SHP77 (cell line): ENCODE results near the gene KCNH6.
A peak's percentile ranks its signal among the peaks of the same experiment; 100 is the strongest.

Experiments
- DNase-seq, 2 experiments: peaks; one replicate each; lab custom pipeline; 2025; lab: John Stamatoyannopoulos, UW

KCNH6 gene

DNA sequence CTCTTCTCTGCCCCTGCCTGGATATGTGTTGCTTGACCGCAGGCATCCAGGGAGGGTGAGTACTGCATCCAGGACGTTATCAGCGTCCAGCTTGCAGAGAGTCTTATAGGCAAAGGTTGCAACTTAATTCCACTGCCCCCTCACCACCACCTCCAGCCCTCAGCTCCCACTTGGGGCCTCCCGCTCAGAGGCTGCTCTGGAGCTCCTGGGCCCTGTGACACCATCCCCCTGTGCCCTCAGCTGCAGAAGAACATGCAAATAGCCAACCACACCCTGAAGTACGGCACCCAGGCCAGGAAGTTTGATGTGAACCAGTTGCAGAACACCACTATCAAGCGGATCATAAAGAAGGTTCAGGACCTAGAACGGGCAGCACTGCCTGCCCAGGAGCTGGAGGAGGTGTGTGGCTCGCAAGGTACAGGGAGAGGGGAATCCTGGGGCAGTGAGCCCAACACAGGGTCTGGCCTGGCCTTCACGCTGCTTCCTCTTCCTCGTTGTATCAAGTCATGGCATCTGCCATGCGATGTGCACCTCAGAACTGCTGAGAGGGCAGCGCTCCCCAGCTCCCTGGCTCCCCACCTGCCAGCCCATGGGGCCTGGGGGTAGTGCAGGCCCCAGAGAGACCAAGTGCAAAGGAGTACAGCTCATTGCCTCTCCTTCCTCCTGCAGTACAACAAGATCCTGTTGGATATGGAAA, 36.7 kb upstream of the KCNH6 start:
- DNase-seq: no peak

- DNase-seq: no peak
Observed at GRCh38 chr17:63487014-63487339, 36.2 kb upstream of the KCNH6 start.

DNA sequence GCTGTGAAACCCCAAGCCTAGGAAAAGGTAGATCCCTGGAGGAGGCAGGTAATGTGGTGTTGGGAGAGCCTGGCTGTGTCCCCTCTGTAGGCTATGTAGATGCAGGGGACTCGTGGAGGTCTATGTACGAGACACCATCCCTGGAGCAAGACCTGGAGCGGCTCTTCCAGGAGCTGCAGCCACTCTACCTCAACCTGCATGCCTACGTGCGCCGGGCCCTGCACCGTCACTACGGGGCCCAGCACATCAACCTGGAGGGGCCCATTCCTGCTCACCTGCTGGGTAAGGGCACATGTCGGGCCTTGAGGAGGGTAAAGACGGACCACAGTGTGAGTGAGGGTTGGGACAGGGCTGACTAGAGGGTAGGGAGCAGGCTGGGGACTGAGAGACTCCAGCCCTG, 34.3 kb upstream of the KCNH6 start:
- no peak for DNase-seq

DNA sequence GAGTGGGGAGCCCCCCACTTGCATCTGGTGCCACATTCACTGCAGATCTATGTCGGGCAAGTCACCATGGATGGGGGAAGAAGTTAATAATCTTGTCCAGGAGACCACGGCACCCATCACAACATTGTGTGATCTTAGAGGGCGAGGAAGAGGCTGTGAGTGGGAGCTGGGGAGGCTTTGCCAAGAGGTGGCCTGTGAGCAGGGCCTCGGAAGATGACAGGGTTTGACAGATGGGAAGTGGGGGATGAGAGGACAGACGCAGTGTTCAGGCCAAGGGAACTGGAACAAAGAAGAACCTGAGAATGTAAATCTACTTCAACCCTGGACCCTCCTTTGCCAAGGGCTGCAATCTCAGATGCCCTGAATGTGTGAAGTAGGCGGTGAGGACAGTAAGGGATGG, 33.9 kb upstream of the KCNH6 start:
- no peak for DNase-seq

DNA sequence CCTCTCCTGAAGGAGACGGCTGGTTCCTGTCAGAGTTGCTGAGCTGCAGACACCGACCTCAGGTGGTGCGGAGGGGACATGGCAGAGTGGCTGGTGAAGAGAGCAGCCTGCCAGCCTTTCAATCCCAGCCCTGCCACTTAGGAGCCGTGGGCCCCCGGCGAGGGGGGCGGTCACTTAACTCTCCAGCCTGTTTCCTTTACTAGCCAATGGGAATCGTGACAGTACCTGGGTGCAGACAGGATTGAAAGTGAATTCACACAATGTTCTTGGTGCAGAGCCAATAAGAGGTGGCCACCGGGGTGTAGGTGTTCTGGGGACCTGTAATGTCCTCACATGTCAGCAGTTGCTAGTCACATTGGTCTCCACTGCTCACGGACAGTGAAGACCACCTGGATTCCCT, 32.8 kb upstream of the KCNH6 start:
- DNase-seq: peak in 1 of 2 experiments; percentile 44

DNA sequence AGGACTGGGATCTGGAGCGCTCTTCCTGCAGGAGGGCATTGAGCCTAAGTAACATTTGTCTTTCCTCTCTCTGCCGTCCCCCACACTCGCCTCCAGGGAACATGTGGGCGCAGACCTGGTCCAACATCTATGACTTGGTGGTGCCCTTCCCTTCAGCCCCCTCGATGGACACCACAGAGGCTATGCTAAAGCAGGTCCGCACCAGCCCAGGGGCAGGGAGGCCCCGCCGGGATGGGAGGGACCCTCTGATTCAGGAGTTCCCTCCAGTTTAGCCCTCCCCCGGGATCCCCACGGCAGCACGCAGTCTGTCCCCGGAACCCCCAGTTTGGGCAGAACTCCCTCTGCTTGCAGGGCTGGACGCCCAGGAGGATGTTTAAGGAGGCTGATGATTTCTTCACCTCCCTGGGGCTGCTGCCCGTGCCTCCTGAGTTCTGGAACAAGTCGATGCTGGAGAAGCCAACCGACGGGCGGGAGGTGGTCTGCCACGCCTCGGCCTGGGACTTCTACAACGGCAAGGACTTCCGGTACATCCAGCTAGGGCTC, 32.2 kb upstream of the KCNH6 start:
- DNase-seq: no peak

DNA sequence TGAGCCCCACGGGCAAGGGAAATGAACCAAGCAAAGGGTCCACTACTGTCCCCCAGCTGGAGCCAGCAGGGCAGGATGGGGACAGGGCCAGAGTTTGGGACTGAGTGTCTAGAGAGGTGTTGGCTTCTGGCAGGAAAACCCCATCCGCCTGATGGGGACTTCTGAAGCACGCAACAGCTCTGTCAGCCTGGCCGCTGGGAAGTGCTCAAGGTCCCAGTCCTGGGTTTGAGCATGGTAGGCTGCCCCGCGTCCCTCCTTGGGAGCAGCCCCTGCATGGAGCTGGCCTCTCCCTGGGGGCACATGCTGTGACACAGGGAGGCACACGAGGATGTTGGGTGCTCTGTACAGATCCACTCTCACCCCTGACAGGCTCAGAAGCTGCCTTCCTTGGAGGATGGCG, 31.7 kb upstream of the KCNH6 start:
- DNase-seq: no peak

- no peak for DNase-seq
Observed at GRCh38 chr17:63491977-63492618, 31.1 kb upstream of the KCNH6 start.

GRCh38 chr17:63492940-63493339, 30.2 kb upstream of the KCNH6 start:
- DNase-seq: no peak

DNA sequence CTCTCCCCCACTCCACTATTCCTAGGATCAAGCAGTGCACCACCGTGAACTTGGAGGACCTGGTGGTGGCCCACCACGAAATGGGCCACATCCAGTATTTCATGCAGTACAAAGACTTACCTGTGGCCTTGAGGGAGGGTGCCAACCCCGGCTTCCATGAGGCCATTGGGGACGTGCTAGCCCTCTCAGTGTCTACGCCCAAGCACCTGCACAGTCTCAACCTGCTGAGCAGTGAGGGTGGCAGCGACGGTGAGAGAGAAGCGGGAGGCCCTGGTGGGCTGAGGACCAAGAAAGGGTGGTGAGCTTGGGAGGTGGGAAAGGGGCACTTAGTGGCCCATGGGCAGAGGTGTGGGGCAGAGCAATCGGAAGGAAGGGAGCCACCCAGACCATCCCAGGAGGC, 29.7 kb upstream of the KCNH6 start:
- no peak for DNase-seq

GRCh38 chr17:63494300-63494928, 28.7 kb upstream of the KCNH6 start:
- no peak for DNase-seq

- DNase-seq: no peak
Observed at GRCh38 chr17:63495491-63495890, 27.7 kb upstream of the KCNH6 start.

DNA sequence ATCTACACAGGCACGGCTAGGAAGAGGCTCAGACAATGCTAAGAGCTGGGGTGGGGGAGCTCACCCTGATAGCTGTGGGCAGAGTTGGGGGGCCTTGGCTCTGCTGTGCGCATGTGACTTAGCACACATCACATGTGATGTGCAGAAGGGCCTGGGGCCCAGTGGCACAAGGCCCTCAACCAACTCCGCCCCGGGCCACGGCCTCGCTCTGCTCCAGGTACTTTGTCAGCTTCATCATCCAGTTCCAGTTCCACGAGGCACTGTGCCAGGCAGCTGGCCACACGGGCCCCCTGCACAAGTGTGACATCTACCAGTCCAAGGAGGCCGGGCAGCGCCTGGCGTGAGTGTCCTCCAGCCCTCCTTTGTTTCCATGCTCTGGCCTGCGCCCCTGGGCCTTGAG, 27.0 kb upstream of the KCNH6 start:
- no peak for DNase-seq

GRCh38 chr17:63496663-63497400, 26.3 kb upstream of the KCNH6 start:
- DNase-seq: no peak

DNA sequence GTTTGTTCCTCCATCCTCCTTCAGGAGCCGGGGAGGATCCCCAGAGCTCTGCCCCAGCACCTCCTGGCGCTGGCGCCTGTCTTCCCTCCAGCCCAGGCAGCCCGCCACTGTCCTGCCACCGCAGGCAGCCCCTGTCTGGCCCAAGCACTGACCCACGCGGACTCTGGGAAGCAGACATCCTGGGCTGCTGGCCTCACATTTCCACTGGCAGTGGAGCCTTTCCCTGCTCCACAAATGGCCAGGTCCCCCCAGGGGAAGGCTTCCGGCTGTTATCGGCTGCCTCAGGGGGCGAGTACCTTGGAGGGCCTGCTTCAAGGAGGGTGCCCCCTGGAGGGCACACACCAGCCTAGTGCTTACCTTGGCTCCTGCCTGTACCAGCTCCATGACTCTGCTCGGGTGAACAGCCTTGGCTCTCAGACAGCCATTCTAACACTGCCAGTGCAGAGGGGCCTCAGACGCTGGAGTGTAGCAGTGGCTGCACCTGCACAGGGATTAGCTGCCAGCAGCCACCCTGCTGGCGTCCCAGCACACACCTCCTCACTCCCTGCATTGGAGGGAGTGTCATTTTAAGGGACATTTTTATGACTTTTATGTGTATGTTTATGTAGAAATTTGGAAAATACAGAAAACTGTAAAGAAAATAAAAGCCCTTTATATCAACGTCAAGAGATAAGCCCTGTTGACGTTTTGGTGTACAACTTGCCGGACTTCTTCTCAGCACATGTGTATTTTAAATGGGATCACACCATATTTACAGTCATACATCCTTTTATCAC, 25.3 kb upstream of the KCNH6 start:
- peak; percentile 68 to 78 for DNase-seq

DNA sequence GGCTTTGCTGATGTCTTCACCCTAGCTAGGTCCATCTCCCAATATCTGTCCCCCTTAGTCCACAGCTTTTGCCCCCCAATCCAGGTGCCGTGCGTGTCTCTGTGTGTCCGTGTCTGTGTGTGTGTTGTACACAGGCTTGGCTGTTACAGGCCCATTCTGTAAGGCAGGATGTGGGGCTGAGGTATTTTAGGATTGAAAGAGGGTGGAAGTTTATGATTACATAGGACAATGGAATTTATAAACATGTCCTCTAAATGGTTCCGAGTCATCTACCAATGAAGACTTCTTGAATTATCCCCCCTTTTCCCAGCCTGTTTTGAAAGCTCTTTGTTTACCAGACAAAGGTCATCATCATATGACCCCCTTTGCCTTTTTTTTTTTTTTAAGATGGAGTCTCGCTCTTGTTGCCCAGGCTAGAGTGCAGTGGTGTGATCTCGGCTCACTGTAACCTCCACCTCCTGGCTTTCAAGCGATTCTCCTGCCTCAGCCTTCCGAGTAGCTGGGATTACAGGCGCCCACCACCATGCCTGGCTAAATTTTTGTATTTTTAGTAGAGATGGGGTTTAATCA, 24.4 kb upstream of the KCNH6 start:
- no peak for DNase-seq

DNA sequence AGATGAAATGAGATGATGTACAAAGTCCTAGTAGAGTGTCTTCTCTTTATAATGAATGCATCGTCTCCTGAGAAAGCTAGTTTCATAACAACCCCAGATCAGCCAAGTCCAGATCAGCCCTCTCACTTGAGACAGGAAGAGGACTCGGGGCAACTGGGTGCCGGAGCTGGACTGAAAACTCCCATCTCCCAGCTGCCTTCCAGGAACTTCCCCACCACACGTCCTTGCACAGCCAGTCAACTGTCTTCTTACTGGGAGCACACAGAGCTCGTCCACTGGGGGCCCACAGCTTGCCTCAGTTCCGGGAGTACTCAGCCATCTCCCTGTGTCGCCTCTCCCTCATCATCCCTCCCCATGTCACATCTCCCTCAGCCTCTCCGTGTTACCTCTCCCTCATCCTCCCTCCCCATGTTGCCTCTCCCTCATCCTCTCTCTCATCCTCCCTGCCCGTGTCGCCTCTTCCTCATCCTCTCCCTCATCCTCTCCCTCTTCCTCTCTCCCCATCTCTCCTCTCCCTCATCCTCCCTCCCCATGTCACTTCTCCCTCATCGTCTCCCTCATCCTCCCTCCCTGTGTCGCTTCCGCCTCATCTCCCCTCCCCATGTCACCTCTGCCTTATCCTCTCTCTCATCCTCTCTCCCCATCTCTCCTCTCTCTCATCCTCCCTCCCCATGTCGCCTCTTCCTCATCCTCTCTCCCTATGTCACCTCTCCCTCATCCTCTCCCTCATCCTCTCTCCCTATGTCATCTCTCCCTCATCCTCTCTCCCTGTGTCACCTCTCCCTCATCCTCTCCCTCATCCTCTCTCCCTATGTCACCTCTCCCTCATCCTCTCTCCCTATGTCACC, 22.4 kb upstream of the KCNH6 start:
- DNase-seq: no peak

GRCh38 chr17:63503341-63503705, 19.8 kb upstream of the KCNH6 start:
- no peak for DNase-seq

DNA sequence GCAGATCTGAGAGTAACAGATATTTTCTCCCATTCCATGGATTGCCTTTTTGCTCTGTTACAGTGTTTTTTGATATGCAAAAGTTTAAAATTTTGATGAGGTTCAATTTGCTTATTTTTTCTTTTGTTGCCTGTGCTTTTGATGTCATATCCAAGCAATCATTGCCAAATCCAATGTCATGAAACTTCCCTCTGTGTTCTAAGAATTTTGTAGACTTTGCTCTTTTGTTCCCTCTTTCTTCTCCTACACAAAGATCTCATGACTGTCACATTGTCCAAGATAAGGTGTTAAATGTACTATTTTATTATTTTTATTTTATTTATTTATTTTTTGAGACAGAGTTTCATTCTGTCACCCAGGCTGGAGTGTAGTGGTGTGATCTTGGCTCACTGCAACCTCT, 18.9 kb upstream of the KCNH6 start:
- DNase-seq: no peak

DNA sequence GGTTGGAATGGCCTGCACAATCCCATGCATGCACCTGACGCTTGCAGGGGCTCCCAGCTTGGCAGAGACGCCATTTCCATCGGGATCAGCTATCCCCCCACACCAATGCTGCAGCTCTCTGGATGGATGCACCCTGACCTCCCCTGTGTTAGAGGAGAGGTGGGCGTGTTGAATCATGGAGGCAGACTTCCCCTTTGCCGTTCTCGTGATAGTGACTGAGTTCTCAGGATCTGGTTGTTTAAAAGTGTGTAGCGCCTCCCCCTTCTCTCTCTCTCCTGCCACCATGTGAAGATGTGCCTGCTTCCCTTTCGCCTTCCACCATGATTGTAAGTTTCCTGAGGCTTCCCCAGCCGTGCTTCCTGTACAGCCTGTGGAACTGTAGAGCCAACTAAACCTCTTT, 17.8 kb upstream of the KCNH6 start:
- DNase-seq: no peak

DNA sequence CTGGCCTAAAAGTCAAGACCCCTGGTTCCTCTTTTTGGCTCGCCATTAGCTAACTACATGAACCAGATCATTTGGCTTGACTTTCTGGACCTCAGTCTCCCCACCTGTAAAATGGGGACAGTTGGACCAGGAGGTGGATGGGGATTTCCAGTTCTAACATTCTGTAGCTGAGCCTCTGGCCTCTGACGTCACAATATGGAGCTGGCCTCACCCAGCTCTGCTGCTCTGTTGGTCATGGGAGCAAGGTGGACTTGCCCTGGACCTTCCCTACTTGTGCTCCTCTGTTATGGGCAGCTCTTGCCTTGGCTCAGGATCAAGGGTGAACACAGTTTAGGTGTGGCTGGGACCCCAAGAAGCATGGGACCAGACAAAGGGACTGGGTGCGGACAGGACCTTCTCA, 16.5 kb upstream of the KCNH6 start:
- no peak for DNase-seq
